ENCODE data around the gene ITM2C.
A peak's percentile ranks its signal among the peaks of the same experiment; 100 is the strongest.

The ITM2C gene, protein sequence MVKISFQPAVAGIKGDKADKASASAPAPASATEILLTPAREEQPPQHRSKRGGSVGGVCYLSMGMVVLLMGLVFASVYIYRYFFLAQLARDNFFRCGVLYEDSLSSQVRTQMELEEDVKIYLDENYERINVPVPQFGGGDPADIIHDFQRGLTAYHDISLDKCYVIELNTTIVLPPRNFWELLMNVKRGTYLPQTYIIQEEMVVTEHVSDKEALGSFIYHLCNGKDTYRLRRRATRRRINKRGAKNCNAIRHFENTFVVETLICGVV

DNA sequence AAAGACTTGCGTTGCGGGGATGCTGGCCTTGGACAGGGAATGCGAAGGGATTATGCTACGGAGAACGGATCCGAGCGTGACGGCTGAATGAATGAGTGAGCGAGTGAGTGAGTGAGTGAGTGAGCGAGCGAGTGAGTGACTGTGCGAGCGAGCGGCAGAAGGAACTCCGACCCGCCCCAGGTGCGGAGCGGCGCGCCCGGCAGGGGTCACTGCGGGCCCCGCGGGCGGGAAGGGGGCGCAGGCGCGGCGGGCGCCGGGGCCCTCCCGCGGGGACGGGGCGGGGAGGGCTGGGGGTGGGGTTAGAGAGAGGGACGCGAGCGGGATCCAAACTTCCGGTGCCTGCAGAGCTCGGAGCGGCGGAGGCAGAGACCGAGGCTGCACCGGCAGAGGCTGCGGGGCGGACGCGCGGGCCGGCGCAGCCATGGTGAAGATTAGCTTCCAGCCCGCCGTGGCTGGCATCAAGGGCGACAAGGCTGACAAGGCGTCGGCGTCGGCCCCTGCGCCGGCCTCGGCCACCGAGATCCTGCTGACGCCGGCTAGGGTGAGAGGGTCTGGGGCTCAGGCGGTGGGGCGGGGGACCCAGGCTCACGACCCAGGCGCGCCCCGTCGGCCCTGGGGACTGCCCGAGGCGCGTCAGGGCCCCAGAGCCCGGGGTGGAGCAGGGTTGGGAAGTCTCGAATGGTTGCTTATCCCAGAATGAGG is at the start of gene ITM2C:
TSS of gene ITM2C (plus strand) at position 338 of the 702 bp plus-strand sequence. CDS start at position 422, 84 bp downstream.
- peak; percentile 22 for DNase-seq

DNA sequence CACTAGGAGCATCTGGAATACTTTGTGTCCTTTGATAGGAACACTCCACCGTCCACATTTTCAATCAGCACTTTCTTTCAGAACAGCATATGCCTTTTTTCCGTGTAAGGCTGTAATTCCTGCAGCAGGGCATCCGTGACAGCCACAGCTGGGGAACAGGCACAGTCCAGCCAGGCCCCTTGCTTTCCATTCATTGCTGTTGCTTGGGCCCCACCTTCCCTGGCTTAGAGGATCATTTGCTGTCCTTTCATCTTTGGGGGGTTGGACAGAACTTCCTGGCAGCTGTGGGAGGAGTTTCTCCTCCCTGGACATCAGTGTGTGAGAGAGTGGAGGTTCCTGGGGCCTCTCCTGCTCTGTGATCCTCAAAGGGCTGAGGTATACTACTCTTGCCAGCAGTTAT is 49.7 kb upstream of the ITM2C start:
- no peak for DNase-seq

DNA sequence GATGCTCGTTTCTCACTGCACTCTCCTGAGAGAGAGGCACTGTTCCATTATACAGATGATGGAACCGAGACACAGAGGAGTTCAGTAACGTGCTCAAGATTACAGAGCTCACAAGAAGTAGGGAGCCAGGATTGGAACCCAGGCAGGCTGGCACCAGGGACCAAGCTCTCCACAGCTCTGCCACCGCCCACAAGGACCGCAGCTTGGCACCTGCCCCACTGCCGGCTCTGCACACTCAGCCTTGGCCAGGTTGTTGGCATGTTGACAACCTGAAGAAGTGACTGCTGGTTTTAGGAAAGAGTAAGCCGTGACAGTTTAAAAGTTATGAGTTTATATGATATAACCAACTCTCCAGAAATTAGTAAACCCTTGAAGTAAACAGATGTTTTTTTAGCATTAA is 48.0 kb upstream of the ITM2C start:
- no peak for DNase-seq

DNA sequence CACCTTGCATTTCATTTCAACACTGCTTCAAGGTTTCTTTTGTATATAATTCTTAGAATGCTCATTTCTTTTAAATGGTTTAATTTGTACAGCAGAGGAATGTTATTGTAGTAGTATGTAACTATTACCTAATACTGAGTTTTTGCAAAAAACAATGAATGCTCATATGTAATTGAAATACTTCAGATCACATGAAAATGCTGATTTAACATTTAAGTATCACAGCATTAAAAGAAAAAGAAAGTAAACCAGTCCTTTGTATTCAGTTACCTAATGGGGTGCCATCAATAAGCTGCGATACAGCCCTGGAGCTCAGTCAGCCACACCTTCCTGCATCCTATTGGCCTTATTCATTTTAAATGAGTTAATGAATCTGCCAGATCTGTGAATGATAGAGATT is 45.3 kb upstream of the ITM2C start:
- DNase-seq = no peak

DNA sequence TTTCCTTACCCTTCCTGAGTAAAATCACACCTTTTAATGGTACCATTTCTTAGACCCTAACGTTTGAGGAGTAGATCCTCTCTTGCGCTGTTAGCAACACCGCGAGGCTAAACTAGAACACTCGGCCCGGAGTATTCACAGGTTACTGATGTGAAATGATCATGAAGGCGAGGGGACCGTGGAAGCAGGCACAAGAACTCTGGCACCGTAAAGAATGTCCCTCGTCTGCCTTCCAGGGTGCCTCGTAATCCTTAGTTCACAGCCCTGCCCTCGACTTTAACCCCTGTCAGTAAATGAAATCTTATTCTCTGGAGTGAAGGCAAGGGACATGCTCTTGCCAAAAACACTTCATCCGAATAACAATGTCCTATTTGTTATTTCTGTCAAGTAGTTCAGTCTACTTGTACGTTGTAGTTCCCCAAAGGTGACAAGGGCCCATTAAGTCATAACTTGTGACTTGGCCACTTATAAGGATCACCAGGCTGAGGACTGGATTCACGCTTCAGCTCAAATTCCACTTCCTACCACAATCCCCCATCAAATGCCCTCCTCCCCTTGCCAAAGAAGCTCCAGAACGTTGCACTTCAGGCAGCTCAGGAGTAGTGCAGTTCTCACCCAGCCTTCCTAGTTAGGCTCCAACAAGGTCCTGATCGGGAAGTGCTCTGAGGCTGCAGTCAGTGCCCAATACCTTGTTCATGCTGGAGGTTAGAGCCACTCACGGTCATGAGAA is 43.3 kb upstream of the ITM2C start:
- DNase-seq = no peak

DNA sequence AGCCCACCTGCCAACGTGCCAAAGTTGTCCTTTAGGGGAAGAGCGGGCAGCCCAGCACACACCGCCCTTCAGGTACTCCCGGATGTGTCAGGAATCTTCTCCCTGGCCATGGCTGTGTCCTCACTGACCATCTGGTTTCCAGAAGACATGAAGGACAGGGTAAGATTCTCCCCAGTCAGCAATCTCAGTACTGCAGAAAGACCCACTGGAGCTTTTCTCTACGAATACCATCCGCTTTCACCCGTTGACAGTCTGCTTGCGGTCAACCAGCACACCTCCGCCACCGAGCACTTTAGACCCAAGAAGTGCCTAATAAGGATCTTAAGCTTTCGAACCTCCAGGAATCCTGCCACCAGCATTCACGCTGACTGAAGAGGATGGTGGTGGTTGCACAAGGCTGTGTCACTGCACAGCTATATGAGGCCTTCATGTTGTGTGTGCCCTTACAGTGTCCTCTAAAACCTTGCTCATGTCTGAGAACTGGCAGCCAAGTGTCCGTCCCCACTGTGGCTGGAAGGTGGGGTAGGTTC is 42.7 kb upstream of the ITM2C start:
- no peak for DNase-seq

DNA sequence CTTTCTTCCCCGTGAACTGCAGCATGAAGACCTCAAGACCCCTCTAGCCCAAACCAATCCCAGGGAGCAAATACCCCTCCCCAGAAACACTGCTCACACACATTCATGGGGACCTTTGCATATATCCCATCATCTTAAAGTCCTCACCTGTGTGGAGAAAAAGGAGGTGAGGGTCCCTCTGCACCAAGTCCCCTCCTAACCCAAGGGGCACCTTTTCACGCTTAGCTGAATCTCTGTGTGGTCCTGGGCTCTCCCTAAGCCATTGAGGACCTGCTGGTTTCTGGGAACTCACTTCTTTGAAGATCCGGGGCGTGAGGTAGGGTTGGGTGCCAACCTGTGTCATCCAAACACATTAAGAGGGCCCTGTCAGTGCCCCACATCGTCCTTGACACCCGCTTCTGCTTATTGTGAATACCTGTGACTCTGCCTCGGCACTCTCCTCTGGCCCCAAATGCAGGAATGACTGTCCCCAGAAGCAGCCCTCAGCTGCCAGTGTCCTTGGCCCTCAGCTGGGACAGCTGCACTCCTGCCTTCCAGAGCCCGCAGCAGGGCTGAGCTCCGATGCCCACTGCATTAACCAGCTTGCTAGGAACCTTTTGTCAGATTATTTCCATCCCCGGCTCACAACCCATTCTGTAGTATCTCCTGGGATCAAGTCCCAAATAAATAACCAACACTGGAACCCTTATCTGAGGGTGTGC is 41.3 kb upstream of the ITM2C start:
- DNase-seq = no peak

DNA sequence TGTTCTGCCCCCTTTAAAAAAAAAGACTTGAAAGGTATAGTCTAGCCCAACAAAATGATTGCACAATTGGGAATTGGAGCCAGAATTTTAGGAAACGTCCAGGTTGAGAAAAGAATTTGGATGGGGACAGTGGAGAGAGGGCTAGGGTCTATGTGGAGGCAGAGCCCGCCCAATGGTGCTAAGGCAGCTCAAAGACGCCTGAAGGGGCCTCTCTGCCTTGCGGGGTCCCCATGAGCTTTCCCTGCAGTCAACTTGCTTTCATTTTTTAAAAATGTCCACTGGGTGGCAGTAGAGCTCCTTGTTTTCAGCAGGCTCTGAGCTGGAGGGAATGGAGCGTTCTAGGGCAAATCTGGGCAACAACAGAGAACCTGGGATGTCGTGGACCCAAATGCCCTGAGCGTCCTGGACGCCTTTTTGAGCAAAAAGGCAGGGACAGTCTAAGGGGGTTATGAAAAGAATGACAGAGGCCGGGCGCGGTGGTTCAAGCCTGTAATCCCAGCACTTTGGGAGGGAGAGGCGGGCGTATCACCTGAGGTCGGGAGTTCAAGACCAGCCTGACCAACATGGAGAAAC is 40.2 kb upstream of the ITM2C start:
- peak; percentile 46 for DNase-seq

DNA sequence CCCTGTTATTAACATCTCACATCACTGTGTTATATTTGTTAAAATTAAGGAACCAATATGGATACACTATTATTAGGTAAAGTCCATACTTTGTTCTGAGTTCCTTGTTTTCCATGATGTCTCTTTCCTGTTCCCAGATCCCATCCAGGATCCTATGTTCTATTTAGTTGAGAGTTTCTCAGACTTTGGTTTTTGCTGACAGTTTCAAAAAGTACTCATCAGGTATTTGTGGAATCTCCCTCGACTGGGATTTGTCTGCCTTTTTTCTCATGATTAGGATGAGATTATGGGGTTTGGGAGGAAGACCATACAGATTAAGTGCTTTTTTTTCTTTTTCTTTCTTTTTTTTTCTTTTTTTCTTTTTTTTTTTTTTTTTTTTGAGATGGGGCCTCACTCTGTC is 39.4 kb upstream of the ITM2C start:
- DNase-seq = no peak

DNA sequence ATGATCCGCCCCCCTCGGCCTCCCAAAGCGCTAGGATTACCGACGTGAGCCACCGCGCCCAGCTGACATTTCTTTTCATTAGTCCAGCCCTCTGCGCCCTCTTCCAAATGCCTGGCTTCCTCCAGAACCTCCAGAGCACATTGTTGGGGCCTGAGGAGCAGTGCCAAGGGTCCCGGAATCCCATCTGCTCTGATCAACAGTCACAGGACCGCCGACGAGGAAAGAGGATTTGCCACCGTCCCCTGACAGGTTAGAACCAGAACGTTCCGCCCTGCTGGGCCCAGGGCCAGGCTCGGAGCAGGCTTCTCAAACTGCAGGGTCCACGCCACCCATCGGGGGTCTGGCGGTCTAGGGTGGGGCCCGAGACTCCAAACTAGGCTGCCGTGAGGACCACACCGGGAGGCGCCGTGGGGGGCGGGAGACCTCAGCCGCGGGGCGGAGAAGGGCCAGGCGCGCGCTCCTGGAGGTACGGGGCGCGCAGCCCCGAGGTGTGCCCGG is 36.9 kb upstream of the ITM2C start:
- no peak for DNase-seq

DNA sequence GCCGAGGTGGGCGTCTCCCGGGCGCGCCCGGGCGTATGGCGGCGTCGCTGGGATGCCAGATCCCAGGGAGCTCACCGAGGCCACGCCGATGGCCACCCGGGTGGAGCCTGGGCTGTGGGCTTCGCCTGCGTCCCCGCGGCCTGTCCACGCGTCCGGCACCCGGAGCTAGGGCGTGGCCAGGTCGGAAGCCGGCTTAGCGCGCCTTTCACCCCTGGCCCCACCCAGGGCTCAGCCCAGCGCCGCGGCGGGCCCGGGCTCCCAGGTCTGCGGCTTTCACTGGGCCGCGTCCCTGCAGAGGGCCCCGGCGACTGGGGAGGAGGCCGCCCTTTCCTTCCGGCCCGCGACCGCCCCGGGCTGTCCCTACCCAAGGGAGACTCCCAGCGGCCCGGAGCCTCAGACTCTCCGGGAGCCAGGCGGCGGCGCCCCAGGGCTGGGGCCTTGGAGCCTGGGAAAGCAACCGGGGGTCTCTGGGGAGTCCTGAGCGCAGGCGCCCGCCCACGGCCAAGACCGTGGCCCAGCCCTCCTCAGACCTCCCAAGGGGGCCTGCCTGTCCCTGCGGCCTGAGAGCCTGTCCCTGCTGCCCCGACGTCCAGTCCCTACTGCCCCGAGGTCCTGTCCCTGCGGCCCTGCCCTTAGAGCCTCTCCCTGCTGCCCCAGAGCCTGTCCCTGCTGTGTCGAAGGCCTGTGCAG is 36.3 kb upstream of the ITM2C start:
- DNase-seq = no peak

DNA sequence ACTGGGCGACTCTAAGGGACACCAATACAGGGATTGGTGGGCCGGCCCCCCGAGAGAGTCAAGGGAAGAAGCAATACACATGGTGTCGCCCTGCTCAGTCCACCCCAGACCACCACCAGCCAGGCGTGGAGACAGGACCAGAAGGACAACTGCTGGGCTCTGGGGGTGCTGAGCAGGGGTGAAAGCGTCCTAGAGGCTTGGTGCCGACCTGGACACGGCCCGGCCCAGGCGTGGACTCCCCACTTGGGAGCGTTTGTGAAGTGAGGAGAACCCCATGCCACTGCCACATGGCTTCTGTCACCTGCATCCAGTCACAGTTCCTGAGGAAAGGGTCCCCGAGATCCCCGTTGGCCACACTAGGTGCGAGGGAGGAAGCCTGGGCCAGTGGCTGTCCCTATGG is 35.4 kb upstream of the ITM2C start:
- no peak for DNase-seq

DNA sequence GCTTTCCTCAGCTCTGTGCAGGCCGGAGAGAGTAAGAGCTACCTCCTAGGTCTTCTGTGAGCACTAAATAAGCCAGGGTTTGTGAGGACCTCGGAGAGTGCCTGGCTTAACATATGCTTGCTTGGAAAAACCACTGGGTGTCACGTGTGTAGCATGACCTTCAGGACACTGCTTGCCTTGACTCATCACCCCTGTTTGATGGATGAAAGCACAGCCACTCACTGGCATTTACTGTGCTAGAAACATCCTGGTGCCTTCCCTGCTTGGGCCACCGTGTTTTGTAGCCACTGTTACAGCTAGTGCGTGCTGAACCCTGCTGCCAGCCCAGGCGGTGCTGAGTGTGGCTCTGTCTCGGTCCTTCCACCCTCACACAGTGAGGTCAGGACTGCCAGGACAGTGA is 34.8 kb upstream of the ITM2C start:
- no peak for DNase-seq

DNA sequence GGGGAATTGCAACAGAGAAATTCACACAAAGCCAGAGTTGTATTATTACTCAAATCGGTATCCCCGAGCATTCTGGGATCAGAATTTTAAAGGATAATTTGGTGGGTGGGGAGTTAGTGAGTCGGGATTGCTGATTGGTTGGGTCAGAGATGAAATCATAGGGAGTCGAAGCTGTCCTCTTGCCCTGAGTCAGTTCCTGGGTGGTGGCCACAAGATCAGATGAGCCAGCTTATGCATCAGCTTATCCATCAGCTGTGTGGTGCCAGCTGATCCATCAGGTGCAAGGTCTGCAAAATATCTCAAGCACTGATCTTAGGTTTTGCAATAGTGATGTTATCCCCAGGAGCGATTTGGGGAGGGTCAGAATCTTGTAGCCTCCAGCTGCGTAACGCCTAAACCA is 34.3 kb upstream of the ITM2C start:
- no peak for DNase-seq

DNA sequence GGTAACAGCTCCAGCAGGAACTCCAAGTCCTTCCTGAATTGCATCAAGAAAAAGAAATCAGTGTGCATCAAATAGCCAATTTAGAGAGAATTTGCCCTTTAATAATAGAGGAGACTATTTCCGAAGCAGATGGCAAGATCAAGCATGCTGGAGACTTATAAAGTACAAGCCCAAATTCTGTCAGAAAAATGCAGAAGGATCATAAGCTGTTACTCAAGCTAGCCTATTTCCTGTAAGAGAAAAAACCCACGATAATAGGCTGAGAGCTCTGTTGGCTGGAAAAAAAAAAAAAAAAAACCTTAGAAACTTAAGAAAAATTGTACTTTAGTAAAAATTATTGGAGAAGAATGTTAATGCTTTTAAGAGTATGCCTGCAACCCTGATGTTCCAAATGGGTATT is 24.4 kb upstream of the ITM2C start:
- peak; percentile 28 for DNase-seq

DNA sequence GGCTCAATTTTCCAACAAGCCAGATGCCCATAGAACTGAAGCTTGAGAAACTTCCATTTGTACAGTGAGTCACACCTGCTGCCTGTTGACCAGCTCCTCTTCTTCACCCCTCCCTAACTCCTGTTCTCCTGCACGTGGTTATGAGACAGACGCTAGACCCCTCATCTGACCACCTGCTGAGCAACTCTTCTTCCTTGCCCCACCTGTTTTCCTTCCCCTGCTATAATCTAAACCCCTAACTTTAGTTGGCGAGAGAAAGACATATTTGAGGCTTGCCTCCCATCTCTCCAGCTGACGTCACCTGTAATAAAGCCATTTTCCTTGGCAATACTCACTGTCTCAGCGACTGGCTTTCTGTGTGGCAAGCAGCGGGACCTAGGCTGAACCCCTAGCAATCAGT is 22.3 kb upstream of the ITM2C start:
- DNase-seq = no peak

DNA sequence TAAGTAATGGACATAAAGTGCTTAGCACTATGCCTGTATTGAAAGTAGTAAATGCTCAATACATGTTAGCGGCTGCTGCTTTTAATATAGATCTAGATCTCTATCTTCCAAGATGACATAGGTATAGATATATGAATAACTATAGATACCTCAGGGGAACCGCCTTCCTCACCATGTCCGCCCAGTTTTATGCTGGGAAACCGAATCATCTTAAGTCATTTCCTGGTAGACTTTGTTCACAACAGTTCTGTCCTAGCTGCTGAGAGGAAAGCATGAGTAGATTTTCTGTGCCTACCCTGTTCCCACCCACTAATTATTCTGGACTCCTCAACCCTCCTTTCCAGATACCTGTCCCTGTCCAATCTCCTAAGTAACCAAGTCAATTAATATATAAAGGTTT is 21.6 kb upstream of the ITM2C start:
- no peak for DNase-seq

DNA sequence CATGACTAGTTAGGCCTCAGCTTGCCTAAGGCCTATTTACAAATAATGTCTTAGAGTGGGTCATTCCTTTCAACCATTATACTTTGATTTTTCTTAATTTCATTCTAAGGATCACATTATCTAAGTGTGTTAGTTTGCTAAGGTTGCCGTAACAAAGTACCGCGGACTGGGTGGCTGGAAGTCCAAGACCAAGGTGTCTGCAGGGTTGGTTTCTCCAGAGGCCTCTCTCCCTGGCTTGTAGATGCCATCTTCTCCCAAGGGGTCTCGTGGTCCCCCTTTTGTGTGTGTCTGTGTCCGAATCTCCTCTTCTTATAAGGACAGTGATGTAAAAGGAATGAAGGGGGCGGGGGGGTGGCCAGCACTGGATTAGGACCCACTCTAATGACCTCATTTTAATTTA is 18.4 kb upstream of the ITM2C start:
- DNase-seq = no peak

DNA sequence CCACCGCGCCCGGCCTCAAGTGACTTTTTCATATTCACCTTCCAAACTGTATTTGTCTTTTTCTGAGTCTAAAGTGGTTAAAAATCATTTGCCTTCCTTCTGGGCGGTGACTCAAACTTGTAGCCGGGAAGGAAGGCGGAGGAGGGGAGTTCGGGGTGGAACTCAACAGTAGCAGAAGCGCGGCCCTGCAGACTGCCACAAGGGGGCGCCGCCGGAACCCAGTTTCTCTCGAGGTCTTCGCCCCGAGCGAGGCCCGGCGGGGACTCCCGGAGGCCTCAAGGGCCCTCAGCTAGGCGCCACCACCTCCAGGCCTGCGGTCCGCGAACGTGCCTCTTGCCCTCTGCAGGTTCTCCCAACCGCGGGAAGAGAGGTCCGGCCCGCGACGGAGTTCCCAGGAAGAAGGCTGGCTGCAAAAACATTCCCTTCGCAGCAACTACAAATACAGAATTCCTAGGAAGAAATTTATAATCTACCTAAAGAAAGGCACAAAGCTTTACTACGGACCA is 16.8 kb upstream of the ITM2C start:
- peak; percentile 54 for DNase-seq

DNA sequence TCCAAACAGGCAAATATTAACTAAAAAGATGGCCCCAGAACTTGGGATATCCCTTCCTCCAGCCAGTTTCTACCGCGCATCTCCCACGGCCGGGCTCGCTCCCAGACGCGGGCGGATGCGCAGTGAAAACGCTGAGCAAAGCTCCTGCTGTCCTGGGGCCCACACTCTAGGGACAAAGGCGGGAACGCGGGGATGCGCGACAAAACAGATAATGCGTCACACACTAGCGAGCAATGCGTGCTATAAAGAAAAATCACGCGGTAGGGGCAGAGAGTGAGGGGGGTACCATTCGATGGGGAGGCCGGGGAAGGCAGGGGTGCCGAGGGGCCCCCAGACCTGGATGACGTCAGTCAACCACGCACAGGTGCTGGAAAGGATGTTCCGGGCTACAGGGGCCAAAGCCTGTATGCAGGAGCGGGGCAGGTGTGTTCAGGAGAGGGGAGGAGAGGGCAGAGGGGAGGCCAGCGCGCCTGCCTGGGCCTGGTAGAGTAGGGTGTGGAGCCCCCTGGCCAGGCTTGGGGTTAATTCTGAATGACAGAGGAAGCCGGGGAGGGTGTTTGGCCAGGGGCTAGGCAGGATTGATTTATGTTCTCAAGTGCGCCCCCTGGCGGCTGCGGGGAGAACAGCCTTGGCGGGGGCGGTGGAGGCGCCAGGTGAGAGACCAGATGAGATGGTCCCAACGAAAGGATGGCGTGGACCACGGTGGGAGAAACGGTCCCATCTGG is 14.9 kb upstream of the ITM2C start:
- DNase-seq = no peak

DNA sequence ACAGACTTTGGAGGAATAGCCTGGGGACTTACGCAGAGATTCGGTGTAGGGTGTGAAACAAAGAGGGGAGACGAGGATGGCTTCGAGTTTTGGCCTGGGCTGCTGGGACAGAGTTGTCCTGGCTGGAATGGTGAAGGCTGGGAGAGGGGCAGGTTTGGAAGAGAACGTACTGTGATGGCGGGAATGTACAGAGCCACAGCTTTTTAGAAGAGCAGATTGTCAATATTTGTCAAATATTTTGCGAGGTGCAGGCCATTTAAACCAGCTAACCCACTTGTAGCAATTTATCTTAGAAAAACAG is 14.4 kb upstream of the ITM2C start:
- DNase-seq = no peak

Data from GF-D8 (cell line).